ENCODE measurements around the gene IL22RA2.

DNA sequence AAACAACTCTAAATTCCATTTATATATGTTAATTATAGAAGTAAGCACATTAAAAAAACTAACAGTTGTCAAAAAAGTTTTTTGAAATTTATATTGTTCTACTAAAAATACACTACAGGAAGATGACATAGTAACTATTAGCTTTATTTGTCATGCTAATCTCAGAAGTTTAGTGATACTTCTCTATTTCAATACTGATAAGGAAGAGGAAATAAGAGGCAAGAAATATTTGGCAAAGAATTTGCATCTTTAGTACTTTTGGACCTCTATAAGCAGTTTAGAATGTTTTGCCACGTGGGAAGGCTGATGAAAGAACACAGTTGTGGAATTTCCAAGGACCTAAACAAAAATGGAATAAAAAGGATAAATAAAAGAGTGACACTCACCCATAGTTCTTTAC lies 33.1 kb upstream of the IL22RA2 start:
- TF ChIP-seq TAF1 (IDR thresholded peaks at IDR 0.05; ENCODE audit: borderline replicate concordance, low read depth, low read length) (no peak), POLR2A (IDR thresholded peaks at IDR 0.05; ENCODE audit: low read depth, low read length) (no peak)
